ENCODE measurements around the gene CSMD2. TPM values are rescaled to one million over a fixed set of nuclear protein-coding genes. Genes with fewer than 3 reads are reported as not detected.

The CSMD2 gene
- total and polyA plus RNA-seq, 2 of the 4 experiments (the other 2 are of a cell fraction) = under 0.01 to 0.36 TPM

- Histone ChIP-seq H3K36me3 (ENCODE audit: control insufficient read depth, insufficient read depth, low read length) (no peaks in the 10 kb centered on the region), H3K18ac (ENCODE audit: low read depth, low read length) (no peak overlapping the region), H3K9ac (ENCODE audit: low read depth, low read length) (no peak overlapping the region), H4K91ac (ENCODE audit: insufficient read depth, low read depth, low read length) (no peak overlapping the region), H2AK5ac (ENCODE audit: low read depth, low read length) (no peak overlapping the region), H3K23ac (ENCODE audit: low read depth, low read length) (no peak overlapping the region), H3K4me3 (ENCODE audit: insufficient read depth, low read depth, low read length) (no peak overlapping the region), H3K27ac (ENCODE audit: insufficient read depth, low read length) (no peak overlapping the region), H2BK120ac (ENCODE audit: low read depth, low read length) (no peak overlapping the region), H2BK15ac (ENCODE audit: low read depth, low read length) (no peak overlapping the region), H2BK5ac (ENCODE audit: low read depth, low read length, poor library complexity, severe bottlenecking) (no peak overlapping the region), H3K27me3 (ENCODE audit: control insufficient read depth, insufficient read depth, low read length) (no peaks in the 10 kb centered on the region), H3K4ac (ENCODE audit: low read depth, low read length) (no peak overlapping the region), H2BK20ac (ENCODE audit: low read depth, low read length) (no peak overlapping the region), H2AFZ (replicated peaks; ENCODE audit: low read length, poor library complexity) (no peak overlapping the region), H3K4me2 (ENCODE audit: low read depth, low read length) (no peak overlapping the region), H3K56ac (ENCODE audit: extremely low read depth, insufficient read depth, low read length) (no peak overlapping the region), H4K8ac (ENCODE audit: low read depth in 2 of 2, low read length in 2 of 2) (no peak overlapping the region), H2AK9ac (replicated peaks; ENCODE audit: low read depth, low read length, poor library complexity) (no peak overlapping the region), H3K9me1 (ENCODE audit: insufficient read depth, low read length) (no peaks in the 10 kb centered on the region), H3K9me3 (ENCODE audit: control insufficient read depth, insufficient read depth, low read length) (peaks cover 18% of the 10 kb centered on the region), H3K79me1 (ENCODE audit: low read depth in 1 of 2, low read length in 2 of 2) (no peaks in the 10 kb centered on the region), H3K14ac (replicated peaks; ENCODE audit: low read depth, low read length) (no peak overlapping the region), H4K5ac (ENCODE audit: low read depth, low read length) (no peak overlapping the region), H3K4me1 (ENCODE audit: control insufficient read depth, insufficient read depth, low read length) (no peaks in the 10 kb centered on the region), H4K20me1 (ENCODE audit: insufficient read depth, low read length) (no peaks in the 10 kb centered on the region)
- ATAC-seq (ENCODE audit: low read depth) = no peak
- POLR2A ChIA-PET (ENCODE audit: unreplicated experiment) = no interaction called here
- 37% methylated on average over 3 of the region's 4 CpGs; no CpG with 5 or more reads in 1 of the 2 experiments for WGBS, 2 experiments (ENCODE audit: extremely low coverage in 2 of 2, insufficient read length in 1 of 2)
- dilution Hi-C loops (cut with HindIII; ENCODE audit: low sequenced_read_pairs, unreplicated experiment) = no loop called here
- in situ Hi-C loops (cut with MboI; ENCODE audit: low sequenced_read_pairs) = no loop called here
- no TSS peak for BruUV-seq (replicated peaks)
- intact Hi-C loops (cut with micrococcal nuclease) = no loop called here
- CTCF ChIA-PET = no interaction called here
- DNase-seq = no peak
- no peak for TF ChIP-seq NFE2L2 (IDR thresholded peaks at IDR 0.05; ENCODE audit: low read depth, low read length)
- TF ChIP-seq POLR2A (IDR thresholded peaks at IDR 0.05; ENCODE audit: low read depth, low read length) = no peak
- no peak for TF ChIP-seq FOS (IDR thresholded peaks at IDR 0.05; ENCODE audit: low read depth, low read length)
- TF ChIP-seq RCOR1 (IDR thresholded peaks at IDR 0.05; ENCODE audit: insufficient replicate concordance, low read length) = no peak
- no peak for TF ChIP-seq MAZ (IDR thresholded peaks at IDR 0.05; ENCODE audit: borderline replicate concordance, low read depth, low read length)
- TF ChIP-seq ELK1 (IDR thresholded peaks at IDR 0.05; ENCODE audit: borderline replicate concordance, low read depth, low read length) = no peak
- no peak for TF ChIP-seq BHLHE40 (IDR thresholded peaks at IDR 0.05; ENCODE audit: low read depth, low read length)
- TF ChIP-seq CEBPB (IDR thresholded peaks at IDR 0.05; ENCODE audit: low read depth, low read length) = no peak
- TF ChIP-seq MXI1 (IDR thresholded peaks at IDR 0.05; ENCODE audit: borderline replicate concordance, low read depth, low read length) = no peak
- TF ChIP-seq USF2 (IDR thresholded peaks at IDR 0.05; ENCODE audit: low read depth, low read length) = no peak
- no peak for TF ChIP-seq CHD1 (IDR thresholded peaks at IDR 0.05; ENCODE audit: low read depth, low read length)
- TF ChIP-seq SMC3 (IDR thresholded peaks at IDR 0.05; ENCODE audit: low read depth, low read length) = no peak
- no peak for TF ChIP-seq CTCF (conservative IDR thresholded peaks at IDR 0.05; ENCODE audit: low read depth, low read length)
- TF ChIP-seq RFX5 (IDR thresholded peaks at IDR 0.05; ENCODE audit: low read depth, low read length) = no peak
- no peak for TF ChIP-seq MAFK (IDR thresholded peaks at IDR 0.05; ENCODE audit: low read depth, low read length)
- TF ChIP-seq RAD21 (IDR thresholded peaks at IDR 0.05; ENCODE audit: low read length) = no peak
Observed at GRCh38 chr1:33792651-33793050, 372.4 kb downstream of the CSMD2 start.
